IMR-90 (cell line): ENCODE measurements around the gene DENND1A. TPM values are rescaled to one million over a fixed set of nuclear protein-coding genes. Genes with fewer than 3 reads are reported as not detected.
"Not testable (repeated sequence)": the region's sequence is repeated elsewhere in the genome, so short reads cannot be mapped to it uniquely, and the experiment has no call there.

Experiments used
- ATAC-seq: fragments of 200-7000 bp; cut with Tn5 transposase; 2 replicates; pipeline ENCODE4 v1.9.1; 2020; ENCODE audit warnings: low read depth, mild to moderate bottlenecking, moderate library complexity
- BruUV-seq: library from RNA; stranded (reverse); fragments of 400-500 nt; replicated peaks from 2 replicates; lab custom pipeline; 2021; lab: Mats Ljungman, UMichigan
- CTCF ChIA-PET: fragments of 300-600 bp; formaldehyde crosslinking; extraction: SDS; loops from one replicate; lab custom pipeline; 2021; ENCODE audit warnings: antibody characterized with exemption; lab: Yijun Ruan, JAX
- POLR2A ChIA-PET: fragments of 300-600 bp; sonication (Branson Sonifier 250); formaldehyde crosslinking; loops from one replicate; lab custom pipeline; 2022; ENCODE audit warnings: antibody characterized with exemption; ENCODE audit not compliant: unreplicated experiment; lab: Charles Lee
- DNase-seq: peaks from one replicate; pipeline ENCODE4 v3.0.0; 2013
- H2AFZ ChIP-seq: replicated peaks from 2 replicates; pipeline ENCODE3; 2013; ENCODE audit warnings: low read length, mild to moderate bottlenecking; ENCODE audit not compliant: poor library complexity
- H2AK5ac ChIP-seq: 2 replicates; pipeline ENCODE4 v1.6.1; 2013; ENCODE audit warnings: low read depth, low read length, inconsistent platforms
- H2AK9ac ChIP-seq: replicated peaks from 2 replicates; pipeline ENCODE3; 2013; ENCODE audit warnings: mild to moderate bottlenecking, low read depth, low read length, moderate library complexity; ENCODE audit not compliant: poor library complexity
- H2BK120ac ChIP-seq: 2 replicates; pipeline ENCODE4 v1.6.1; 2013; ENCODE audit warnings: low read depth, low read length, inconsistent platforms
- H2BK15ac ChIP-seq: 3 replicates; pipeline ENCODE4 v1.6.1; 2013; ENCODE audit warnings: low read depth, low read length, inconsistent platforms
- H2BK20ac ChIP-seq: 2 replicates; pipeline ENCODE4 v1.6.1; 2013; ENCODE audit warnings: low read depth, mild to moderate bottlenecking, inconsistent platforms, low read length, moderate library complexity
- H2BK5ac ChIP-seq: 2 replicates; pipeline ENCODE4 v1.6.1; 2013; ENCODE audit warnings: mild to moderate bottlenecking, low read depth, low read length, inconsistent platforms; ENCODE audit not compliant: poor library complexity, severe bottlenecking
- H3K14ac ChIP-seq: replicated peaks from 2 replicates; pipeline ENCODE4 v1.6.1; 2013; ENCODE audit warnings: low read depth, low read length, inconsistent platforms
- H3K18ac ChIP-seq: 2 replicates; pipeline ENCODE4 v1.6.1; 2013; ENCODE audit warnings: low read depth, low read length, control low read depth
- H3K23ac ChIP-seq: 2 replicates; pipeline ENCODE4 v1.6.1; 2013; ENCODE audit warnings: low read depth, low read length, inconsistent platforms
- H3K27ac ChIP-seq: 2 replicates; pipeline ENCODE4 v1.5.1; 2013; ENCODE audit warnings: mild to moderate bottlenecking, control low read depth, low read length; ENCODE audit not compliant: insufficient read depth
- H3K27me3 ChIP-seq: 2 replicates; pipeline ENCODE4 v1.6.1; 2013; ENCODE audit warnings: low read length; ENCODE audit not compliant: control insufficient read depth, insufficient read depth
- H3K36me3 ChIP-seq: 2 replicates; pipeline ENCODE4 v1.6.1; 2013; ENCODE audit warnings: low read length, mixed read lengths; ENCODE audit not compliant: control insufficient read depth, insufficient read depth
- H3K4ac ChIP-seq: 2 replicates; pipeline ENCODE4 v1.6.1; 2013; ENCODE audit warnings: low read depth, low read length, inconsistent platforms
- H3K4me1 ChIP-seq: 2 replicates; pipeline ENCODE4 v1.6.1; 2013; ENCODE audit warnings: low read length, mixed read lengths; ENCODE audit not compliant: control insufficient read depth, insufficient read depth
- H3K4me2 ChIP-seq: 2 replicates; pipeline ENCODE4 v1.6.1; 2013; ENCODE audit warnings: low read depth, mild to moderate bottlenecking, control low read depth, low read length, moderate library complexity
- H3K4me3 ChIP-seq: 2 replicates; pipeline ENCODE4 v1.5.1; 2013; ENCODE audit warnings: low read depth, mild to moderate bottlenecking, control low read depth, low read length, moderate library complexity; ENCODE audit not compliant: insufficient read depth
- H3K56ac ChIP-seq: 2 replicates; pipeline ENCODE4 v1.6.1; 2013; ENCODE audit warnings: low read length, inconsistent platforms; ENCODE audit not compliant: insufficient read depth; ENCODE audit errors: extremely low read depth
- H3K79me1 ChIP-seq, 2 experiments: 2 replicates each; pipeline ENCODE4 v1.6.1; 2013; ENCODE audit warnings: low read length in 2 of 2, inconsistent platforms in 1 of 2, low read depth in 1 of 2
- H3K9ac ChIP-seq: 2 replicates; pipeline ENCODE4 v1.6.1; 2013; ENCODE audit warnings: low read depth, low read length, control low read depth
- H3K9me1 ChIP-seq: 2 replicates; pipeline ENCODE4 v1.6.1; 2013; ENCODE audit warnings: low read length, inconsistent platforms; ENCODE audit not compliant: insufficient read depth
- H3K9me3 ChIP-seq: 2 replicates; pipeline ENCODE4 v1.6.1; 2013; ENCODE audit warnings: low read length; ENCODE audit not compliant: control insufficient read depth, insufficient read depth
- H4K20me1 ChIP-seq: 2 replicates; pipeline ENCODE4 v1.6.1; 2013; ENCODE audit warnings: low read length, inconsistent platforms; ENCODE audit not compliant: insufficient read depth
- H4K5ac ChIP-seq: 2 replicates; pipeline ENCODE4 v1.6.1; 2013; ENCODE audit warnings: mild to moderate bottlenecking, low read depth, low read length, control low read depth
- H4K8ac ChIP-seq, 2 experiments: 2 replicates each; pipeline ENCODE4 v1.6.1; 2013; ENCODE audit warnings: low read depth in 2 of 2, low read length in 2 of 2, control low read depth in 1 of 2, inconsistent platforms in 1 of 2
- H4K91ac ChIP-seq: 2 replicates; pipeline ENCODE4 v1.6.1; 2013; ENCODE audit warnings: low read depth, low read length, inconsistent platforms; ENCODE audit not compliant: insufficient read depth
- BHLHE40 ChIP-seq: fragments of 150-350 bp; IDR thresholded peaks from 2 replicates; pipeline ENCODE4 v1.6.1; 2016; ENCODE audit warnings: mild to moderate bottlenecking, low read depth, low read length
- CHD1 ChIP-seq: IDR thresholded peaks from 2 replicates; pipeline ENCODE4 v1.6.1; 2012; ENCODE audit warnings: low read depth, low read length, improper control_type of control experiment
- FOS ChIP-seq: fragments of 150-350 bp; IDR thresholded peaks from 2 replicates; pipeline ENCODE4 v1.6.1; 2016; ENCODE audit warnings: low read depth, low read length
- MAFK ChIP-seq: IDR thresholded peaks from 2 replicates; pipeline ENCODE4 v1.6.1; 2012; ENCODE audit warnings: low read depth, low read length, improper control_type of control experiment
- MAZ ChIP-seq: IDR thresholded peaks from 2 replicates; pipeline ENCODE4 v1.6.1; 2012; ENCODE audit warnings: low read depth, mild to moderate bottlenecking, low read length, improper control_type of control experiment, moderate library complexity, borderline replicate concordance
- POLR2A ChIP-seq: IDR thresholded peaks from 2 replicates; pipeline ENCODE4 v1.6.1; 2012; ENCODE audit warnings: mild to moderate bottlenecking, low read depth, low read length
- RAD21 ChIP-seq: IDR thresholded peaks from 2 replicates; pipeline ENCODE4 v1.6.1; 2012; ENCODE audit warnings: low read length, improper control_type of control experiment
- RFX5 ChIP-seq: IDR thresholded peaks from 2 replicates; pipeline ENCODE4 v1.8.0; 2012; ENCODE audit warnings: low read depth, mild to moderate bottlenecking, low read length, moderate library complexity
- SMC3 ChIP-seq: fragments of 150-350 bp; IDR thresholded peaks from 2 replicates; pipeline ENCODE4 v1.6.1; 2016; ENCODE audit warnings: low read depth, mild to moderate bottlenecking, antibody characterized with exemption, low read length, moderate library complexity
- WGBS, 2 experiments: methylation state at CpG; one replicate each; pipeline versions ENCODE4 v1.1.5 to v1.1.7; 2013; ENCODE audit warnings: missing lambda C conversion rate in 2 of 2; ENCODE audit not compliant: insufficient read length in 1 of 2; ENCODE audit errors: extremely low coverage in 2 of 2; 5-methylcytosine and 5-hydroxymethylcytosine counted together
- dilution Hi-C: fragments of 300-500 bp; cut with HindIII; formaldehyde crosslinking; loops from one replicate; pipeline ENCODE4 v1.14.3; 2018; ENCODE audit warnings: low sequenced_read_pairs; ENCODE audit not compliant: unreplicated experiment
- in situ Hi-C: fragments of 300-500 bp; cut with MboI; formaldehyde crosslinking; loops from 3 replicates; pipeline ENCODE4 v1.14.3; 2019; ENCODE audit warnings: low sequenced_read_pairs, inconsistent platforms, mixed read lengths
- intact Hi-C: fragments of 100-400 bp; cut with micrococcal nuclease; formaldehyde crosslinking; loops from 2 replicates; pipeline ENCODE4 v1.10.0; 2022
- polyA plus RNA-seq, 3 experiments: library from polyadenylated mRNA; depleted of rRNA; stranded (reverse); fragments of >200 nt; gene quantifications; 2 replicates each; pipeline ENCODE4 v1.2.3, GENCODE V29; 2012; ENCODE audit warnings: low replicate concordance in 1 of 3
- total RNA-seq: library from RNA; depleted of rRNA; stranded (reverse); fragments of >200 nt; gene quantifications from 2 replicates; pipeline ENCODE4 v1.2.3, GENCODE V29; 2012
- TF ChIP-seq, protein P1 (sequence below): fragments of 150-350 bp; IDR thresholded peaks from 2 replicates; pipeline ENCODE4 v1.6.1; 2016; ENCODE audit warnings: low read depth, mild to moderate bottlenecking, low read length, moderate library complexity, borderline replicate concordance
- TF ChIP-seq, protein P2 (sequence below): fragments of 150-350 bp; IDR thresholded peaks from 2 replicates; pipeline ENCODE4 v1.6.1; 2017; ENCODE audit warnings: mild to moderate bottlenecking, antibody characterized with exemption, low read length, low read depth

Gene DENND1A
- total and polyA plus RNA-seq, 2 of the 4 experiments (the other 2 are of a cell fraction): 21.4 to 27.6 TPM

DNA sequence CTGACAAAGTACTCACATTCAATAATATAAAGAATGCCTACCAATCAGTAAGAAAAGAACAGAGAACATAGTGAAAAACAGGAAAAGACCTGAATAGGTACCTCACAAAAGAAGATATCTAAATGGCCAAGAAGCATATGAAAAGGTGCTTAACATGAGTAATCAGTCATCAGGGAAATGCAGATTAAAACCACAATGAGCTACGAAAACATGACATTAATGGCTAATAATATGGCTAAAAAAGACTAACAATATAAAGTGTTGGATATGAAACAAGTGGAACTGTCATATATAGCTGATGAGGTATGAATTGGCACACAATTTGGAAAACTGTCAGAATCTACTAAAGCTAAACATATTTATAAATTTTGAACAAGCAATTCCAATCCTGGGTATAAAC, 18.9 kb downstream of the DENND1A start:
- no TSS peak for BruUV-seq
- peaks cover 9 to 13% of the 10 kb centered on the region in 2 experiments for H3K79me1 ChIP-seq
- dilution Hi-C loops: no loop called here

DNA sequence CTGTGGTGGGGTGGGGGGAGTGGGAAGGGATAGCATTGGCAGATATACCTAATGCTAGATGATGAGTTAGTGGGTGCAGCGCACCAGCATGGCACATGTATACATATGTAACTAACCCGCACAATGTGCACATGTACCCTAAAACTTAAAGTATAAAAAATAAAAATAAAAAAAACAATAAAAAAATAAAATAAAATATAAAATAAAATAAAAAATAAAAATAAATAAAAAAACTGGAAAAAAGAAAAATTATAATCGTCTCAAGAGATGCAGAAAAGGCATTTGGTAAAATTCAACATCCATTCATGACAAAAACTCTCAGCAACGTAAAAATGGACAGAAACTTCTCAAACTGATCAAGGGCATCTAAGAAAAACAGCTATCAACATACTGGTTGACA, 20.7 kb downstream of the DENND1A start:
- H2BK5ac ChIP-seq, H3K9me1 ChIP-seq, H3K18ac ChIP-seq, H3K4me3 ChIP-seq, H4K91ac ChIP-seq, H2AFZ ChIP-seq, H3K23ac ChIP-seq, ATAC-seq, CTCF ChIA-PET, H3K14ac ChIP-seq, H3K36me3 ChIP-seq, H3K4me2 ChIP-seq, H3K9ac ChIP-seq, H4K5ac ChIP-seq, BruUV-seq, DNase-seq, H3K4ac ChIP-seq, intact Hi-C loops, H3K27me3 ChIP-seq, H3K4me1 ChIP-seq, H4K8ac ChIP-seq, dilution Hi-C loops, H2AK9ac ChIP-seq, H2BK15ac ChIP-seq, H2BK120ac ChIP-seq, in situ Hi-C loops, H3K9me3 ChIP-seq, POLR2A ChIA-PET, H2BK20ac ChIP-seq, H3K27ac ChIP-seq, H3K79me1 ChIP-seq, H3K56ac ChIP-seq, H2AK5ac ChIP-seq, H4K20me1 ChIP-seq: not testable (repeated sequence)
- no CpG with 5 or more reads among the region's 4 CpGs for WGBS, 2 experiments

More for the DNA sequence above, 18.9 kb downstream of the DENND1A start:
- Histone ChIP-seq H3K36me3 (no peaks in the 10 kb centered on the region), H3K4me3 (no peak overlapping the region), H2BK5ac (no peak overlapping the region), H2AK5ac (no peak overlapping the region), H4K20me1 (no peaks in the 10 kb centered on the region; the same call in 1 of the 2 replicates), H3K27me3 (no peaks in the 10 kb centered on the region), H2BK15ac (no peak overlapping the region), H3K9me3 (no peaks in the 10 kb centered on the region), H4K91ac (no peak overlapping the region), H3K56ac (no peak overlapping the region), H3K4me2 (no peak overlapping the region), H4K8ac (no peak overlapping the region), H2AFZ (no peak overlapping the region), H3K4ac (no peak overlapping the region), H2BK120ac (no peak overlapping the region), H3K14ac (no peak overlapping the region), H3K4me1 (no peaks in the 10 kb centered on the region), H3K23ac (no peak overlapping the region), H3K27ac (no peak overlapping the region), H2BK20ac (no peak overlapping the region), H3K9ac (no peak overlapping the region), H4K5ac (no peak overlapping the region), H2AK9ac (no peak overlapping the region), H3K18ac (no peak overlapping the region), H3K9me1 (no peaks in the 10 kb centered on the region)
- ChIA-PET CTCF (no interaction called here), POLR2A (no interaction called here)
- intact Hi-C loops: no loop called here
- DNase-seq (no peak), ATAC-seq (no peak)
- TF ChIP-seq SMC3 (no peak), MAFK (no peak), CHD1 (no peak), RFX5 (no peak), MAZ (no peak), RAD21 (no peak), FOS (no peak), BHLHE40 (no peak), POLR2A (no peak)
- TF ChIP-seq, protein P1, sequence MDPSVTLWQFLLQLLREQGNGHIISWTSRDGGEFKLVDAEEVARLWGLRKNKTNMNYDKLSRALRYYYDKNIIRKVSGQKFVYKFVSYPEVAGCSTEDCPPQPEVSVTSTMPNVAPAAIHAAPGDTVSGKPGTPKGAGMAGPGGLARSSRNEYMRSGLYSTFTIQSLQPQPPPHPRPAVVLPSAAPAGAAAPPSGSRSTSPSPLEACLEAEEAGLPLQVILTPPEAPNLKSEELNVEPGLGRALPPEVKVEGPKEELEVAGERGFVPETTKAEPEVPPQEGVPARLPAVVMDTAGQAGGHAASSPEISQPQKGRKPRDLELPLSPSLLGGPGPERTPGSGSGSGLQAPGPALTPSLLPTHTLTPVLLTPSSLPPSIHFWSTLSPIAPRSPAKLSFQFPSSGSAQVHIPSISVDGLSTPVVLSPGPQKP: no peak
- TF ChIP-seq, protein P2, sequence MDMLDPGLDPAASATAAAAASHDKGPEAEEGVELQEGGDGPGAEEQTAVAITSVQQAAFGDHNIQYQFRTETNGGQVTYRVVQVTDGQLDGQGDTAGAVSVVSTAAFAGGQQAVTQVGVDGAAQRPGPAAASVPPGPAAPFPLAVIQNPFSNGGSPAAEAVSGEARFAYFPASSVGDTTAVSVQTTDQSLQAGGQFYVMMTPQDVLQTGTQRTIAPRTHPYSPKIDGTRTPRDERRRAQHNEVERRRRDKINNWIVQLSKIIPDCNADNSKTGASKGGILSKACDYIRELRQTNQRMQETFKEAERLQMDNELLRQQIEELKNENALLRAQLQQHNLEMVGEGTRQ: no peak
- in situ Hi-C loops: no loop called here
- no CpG with 5 or more reads among the region's 1 CpG for WGBS, 2 experiments
